Suppressor macrophage treated with lipopolysaccharide for 4 hours (primary cell): ENCODE measurements around the gene DISP3.

Experiments
- DNase-seq: peaks from one replicate; pipeline ENCODE4 v3.0.0-alpha.2; 2020

Gene DISP3

DNA sequence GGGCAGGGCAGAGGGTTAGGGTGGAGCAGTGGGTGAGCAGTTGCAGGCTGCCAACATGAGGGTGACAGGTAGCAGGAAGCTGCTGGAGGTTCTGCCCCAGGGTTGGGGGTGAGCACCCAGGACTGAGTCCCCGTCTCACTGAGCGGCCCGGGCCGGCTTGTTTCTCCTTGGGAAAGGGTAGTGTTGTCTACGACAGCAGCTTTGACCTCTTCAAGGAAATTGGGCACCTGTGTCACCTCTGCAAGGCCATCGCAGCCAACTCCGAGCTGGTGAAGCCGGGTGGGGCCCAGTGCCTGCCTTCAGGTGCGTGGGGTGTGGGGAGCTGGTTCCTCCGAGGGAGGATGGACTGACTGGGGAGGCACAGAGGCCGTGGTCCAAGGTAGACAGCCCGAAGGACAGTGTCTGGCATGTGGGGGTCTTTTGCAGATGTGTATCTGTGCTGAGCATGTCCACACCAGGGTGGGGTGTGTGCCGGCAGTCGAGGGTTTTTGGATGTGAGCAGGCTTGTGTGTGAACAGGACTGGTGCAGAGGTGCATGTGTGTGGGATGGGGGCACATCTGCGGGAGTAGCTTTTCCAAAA lies 51.9 kb downstream of the DISP3 start:
- no peak for DNase-seq

- no peak for DNase-seq
Observed at GRCh38 chr1:11531314-11531870, 52.4 kb downstream of the DISP3 start.

- no peak for DNase-seq
Observed at GRCh38 chr1:11531943-11532342, 53.0 kb downstream of the DISP3 start.

- DNase-seq = no peak
Observed at GRCh38 chr1:11533790-11534787, 55.1 kb downstream of the DISP3 start.

GRCh38 chr1:11534846-11535245 lies 55.9 kb downstream of the DISP3 start:
- no peak for DNase-seq

GRCh38 chr1:11535316-11535715 lies 56.4 kb downstream of the DISP3 start:
- no peak for DNase-seq

DNA sequence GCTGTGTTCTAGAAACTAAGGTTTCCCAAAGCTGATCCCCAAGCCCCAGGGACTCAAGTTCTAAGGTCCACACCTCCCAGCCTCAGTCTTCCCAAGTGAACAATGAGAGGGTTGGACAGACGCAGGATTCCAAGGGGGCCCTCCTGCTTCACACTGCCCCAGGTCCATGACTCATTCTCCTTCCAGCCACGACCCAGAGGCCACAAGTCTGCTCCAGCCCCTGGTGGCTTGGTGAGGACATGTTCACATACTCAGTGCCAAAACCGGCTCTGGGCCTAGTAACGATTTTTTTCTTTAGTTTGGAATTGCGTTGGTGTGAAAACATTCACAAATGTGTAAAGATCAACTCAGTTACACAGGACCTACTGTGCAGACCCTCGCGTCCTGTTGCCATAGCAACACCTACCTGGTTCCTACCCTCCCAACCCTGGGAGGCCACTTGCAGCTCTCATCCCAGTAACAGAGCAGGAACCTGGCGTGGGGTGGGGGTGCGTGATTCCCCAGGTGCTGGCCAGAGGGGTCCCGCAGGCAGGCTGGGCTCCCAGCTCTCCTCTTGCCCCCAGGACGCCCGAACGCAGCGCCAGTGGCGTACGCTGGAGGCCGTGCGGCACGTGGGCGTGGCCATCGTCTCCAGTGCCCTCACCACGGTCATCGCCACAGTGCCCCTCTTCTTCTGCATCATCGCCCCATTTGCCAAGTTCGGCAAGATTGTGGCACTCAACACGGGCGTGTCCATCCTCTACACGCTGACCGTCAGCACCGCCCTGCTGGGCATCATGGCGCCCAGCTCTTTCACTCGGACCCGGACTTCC lies 57.0 kb downstream of the DISP3 start:
- DNase-seq = no peak

DNA sequence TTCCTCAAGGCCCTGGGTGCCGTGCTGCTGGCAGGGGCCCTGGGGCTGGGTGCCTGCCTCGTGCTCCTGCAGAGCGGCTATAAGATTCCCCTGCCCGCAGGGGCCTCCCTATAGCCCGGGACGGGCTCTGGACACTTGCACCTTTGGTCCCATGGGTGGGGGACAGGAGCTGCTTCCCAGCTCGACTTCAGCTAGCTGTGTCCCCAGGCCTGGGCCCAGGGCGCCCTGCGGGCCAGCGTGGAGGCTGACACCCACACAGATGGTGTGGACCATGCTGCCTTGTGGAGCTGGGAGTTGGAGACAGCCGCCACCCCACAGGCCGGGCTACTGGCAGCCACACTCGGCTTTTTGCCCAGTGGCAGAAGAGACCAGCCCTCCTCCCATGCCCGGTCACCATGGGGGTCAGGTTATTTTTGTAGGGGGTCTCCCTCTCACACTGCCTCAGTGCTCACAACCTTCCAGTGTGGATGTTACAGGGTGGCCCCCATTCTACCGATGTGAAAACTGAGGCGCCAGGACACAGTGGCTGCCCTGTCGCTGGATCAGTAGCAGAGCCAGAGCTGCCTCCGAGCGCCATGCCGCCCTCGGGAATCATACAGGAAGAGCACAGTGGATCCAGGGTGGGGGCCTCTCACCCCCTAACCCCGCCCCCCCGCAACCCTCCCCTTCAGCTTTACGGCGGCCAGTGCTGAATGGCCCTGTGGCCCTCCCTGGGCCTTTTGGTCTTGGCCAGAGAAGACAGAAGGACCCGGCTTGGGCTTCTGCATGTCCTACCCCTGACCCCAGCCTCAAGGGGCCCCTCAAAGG lies 57.8 kb downstream of the DISP3 start:
- no peak for DNase-seq

- no peak for DNase-seq
Observed at GRCh38 chr1:11537380-11537764, 58.4 kb downstream of the DISP3 start.

DNA sequence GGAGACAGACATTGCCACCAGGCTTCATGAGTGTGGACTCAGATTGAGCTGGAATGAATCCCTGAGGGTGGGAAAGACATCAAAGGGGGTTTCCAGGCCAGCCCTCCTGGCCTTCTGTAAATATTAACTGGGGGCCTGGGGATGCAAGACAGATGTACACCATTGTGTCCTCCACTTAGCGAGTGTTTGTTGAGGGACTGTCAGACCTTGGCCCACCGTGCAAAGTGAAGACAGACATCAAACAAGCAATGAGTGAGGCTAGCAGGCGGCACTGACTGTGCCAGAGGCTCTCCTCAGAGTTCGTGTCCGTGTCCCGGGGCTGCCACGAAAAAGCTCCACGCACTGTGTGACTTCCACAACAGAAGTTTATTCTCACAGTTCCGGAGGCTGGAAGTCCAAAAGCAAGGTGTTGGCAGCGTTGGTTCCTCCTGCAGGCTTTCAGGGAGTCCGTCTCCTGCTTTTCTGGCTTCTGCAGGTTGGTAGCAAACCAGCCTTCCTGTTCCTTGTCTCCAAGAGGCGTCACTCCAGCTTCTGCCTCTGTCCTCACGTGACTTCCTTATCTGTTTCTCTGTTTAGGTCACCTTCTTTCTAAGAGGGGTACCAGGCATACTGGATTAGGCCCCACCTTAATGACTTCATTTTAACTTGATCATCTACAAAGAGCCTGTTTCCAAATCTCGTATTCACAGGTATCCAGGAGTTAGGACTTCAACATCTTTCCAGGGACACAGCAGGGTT lies 59.1 kb downstream of the DISP3 start:
- no peak for DNase-seq

GRCh38 chr1:11538886-11539285 lies 59.9 kb downstream of the DISP3 start:
- no peak for DNase-seq

DNA sequence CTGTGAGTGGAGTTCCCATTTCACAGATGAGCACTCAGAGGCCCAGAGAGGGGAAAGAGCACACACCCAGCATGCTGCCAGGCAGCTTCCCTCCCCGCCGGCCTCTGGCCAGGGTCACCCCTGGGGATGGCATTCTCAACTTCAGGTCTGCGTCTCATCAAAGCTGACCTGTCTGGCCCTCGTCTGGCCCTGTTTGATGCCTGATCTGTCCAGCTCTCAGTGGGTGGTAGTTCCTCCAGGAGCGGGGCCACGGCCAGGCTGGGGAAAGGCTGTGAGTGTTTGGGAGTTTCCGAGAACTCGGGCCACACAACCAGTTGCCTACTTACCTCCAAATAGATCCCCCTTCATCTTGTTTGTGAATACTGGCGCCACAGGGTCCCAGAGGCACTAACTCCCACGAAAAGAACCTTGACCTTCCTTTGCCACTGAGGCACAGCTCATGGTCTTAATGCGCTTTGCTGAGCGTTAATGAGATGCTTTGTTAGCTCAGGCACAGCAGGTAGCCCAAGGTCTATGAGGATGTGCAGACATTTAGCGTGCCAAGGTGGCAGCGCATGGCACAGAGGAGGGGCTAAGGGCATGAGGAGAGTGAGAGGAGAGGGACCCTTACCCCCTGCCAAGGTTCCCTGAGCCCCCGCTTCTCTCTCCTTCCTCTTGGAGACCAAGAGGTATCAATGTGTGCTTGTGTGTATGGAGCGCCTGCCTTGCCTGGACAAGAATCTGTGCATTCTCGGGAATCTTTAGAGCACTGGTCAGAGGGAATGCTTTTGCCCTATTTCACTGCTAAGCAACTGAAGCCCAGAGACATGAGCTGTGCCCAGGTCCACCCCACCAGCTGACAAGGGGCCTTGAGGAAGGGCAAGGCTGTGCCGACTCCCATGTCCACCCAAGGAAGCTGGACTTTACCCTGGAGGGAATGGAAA lies 61.2 kb downstream of the DISP3 start:
- DNase-seq = no peak

DNA sequence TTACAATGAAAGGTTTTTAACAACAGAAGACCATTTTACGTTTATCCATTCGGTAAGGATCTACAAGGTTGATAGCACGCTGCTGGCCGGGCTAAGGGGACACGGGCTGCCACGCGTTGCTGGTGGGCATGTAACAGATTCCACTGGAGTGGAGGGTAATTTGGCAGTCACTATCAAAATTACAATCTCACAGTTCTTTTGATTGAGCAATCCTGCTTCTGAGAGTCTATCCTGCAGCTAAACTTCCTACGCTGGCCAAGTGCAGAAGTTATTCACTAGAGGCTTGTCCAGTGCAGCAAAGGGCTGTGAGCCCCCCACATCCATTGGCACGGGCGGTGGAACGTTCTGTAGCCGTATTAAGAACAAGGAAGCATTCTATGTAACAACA lies 61.8 kb downstream of the DISP3 start:
- no peak for DNase-seq

DNA sequence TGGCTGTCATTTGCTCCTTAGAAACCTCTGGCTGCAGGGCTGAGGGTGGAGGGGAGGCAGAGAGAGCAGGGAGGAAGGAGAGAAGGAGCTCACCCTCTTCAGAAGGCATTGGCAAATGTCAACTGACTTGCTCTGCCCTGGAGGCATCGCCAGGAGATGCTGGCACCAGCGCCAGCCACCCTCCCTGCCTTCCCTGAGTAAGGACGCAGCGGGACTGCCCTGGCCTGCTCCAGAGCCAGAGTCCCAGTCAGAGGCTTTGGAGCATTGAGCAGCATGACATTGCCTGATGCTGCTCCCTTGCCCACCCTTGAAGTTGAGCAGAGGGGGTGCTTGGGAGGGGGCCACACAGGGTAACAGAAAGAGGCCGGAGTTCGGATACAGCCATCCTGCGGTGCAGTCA lies 62.3 kb downstream of the DISP3 start:
- no peak for DNase-seq

DNA sequence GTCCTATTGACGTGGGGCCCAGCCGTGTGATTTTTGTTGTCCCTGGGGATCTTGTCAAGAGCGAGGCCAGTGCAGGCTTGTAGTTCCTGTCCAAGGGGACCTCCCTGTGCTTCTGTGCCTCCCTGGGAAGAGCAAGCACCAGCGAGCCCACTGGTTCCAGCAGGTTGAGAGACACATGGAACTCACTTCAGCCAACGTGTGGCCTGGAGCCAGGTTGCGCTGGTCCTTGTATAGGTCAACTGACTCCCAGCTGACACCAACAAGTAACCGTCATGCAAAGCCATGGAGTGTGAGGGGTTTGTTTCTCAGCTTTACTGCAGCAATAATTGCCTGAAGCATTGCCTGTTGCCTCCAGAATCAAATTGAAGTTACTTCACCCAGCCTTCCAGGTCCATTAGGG lies 63.0 kb downstream of the DISP3 start:
- DNase-seq = no peak

- DNase-seq = no peak
Observed at GRCh38 chr1:11543392-11543791, 64.4 kb downstream of the DISP3 start.

DNA sequence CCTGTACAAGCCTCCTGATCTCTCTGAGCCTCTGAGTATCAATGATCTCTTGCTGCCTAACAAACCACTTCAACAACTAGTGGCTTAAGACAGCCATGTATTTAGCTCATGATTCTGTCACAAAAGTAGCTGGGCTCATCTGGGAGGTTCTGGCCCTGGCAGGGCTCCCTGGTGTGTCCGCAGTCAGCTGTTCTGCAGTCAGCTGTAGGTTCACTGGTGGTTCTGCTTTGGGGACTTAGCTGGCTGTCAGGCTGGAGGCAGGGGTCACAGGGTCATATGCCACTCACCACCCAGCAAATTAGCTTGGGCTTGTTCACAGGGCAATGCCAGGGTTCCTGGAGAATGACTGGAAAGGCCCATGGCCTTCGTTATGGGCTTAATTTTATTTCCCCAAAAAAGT lies 64.8 kb downstream of the DISP3 start:
- DNase-seq = no peak

- DNase-seq = no peak
Observed at GRCh38 chr1:11546456-11546855, 67.5 kb downstream of the DISP3 start.

DNA sequence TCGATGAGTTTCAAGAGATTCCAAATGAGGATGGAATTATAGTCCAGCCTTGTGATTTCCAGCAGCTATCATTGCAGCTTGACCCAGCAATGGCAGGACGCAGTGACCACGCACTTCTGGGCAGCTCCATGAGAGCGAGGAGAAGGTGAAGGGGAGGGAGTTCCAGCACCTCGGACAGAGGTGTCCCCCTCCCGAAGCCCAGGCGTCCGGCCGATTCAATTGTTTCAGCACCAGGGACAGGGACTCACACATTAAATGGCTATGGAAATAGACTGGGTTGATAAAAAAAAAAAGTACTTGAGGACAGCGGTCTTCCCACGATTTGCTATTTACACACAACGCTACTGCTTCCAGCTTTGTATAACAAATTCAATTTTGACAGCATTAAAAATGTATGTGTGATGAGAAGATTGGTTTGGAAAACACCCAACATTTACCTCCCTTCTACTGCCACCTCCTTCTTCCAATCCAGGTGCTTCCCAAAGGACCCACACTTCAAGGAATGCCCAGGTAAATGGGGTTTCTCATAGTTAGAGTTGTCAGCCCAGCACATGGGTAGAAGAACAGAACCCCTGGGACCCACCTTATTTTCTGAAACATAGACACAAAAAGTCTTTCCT lies 71.8 kb downstream of the DISP3 start:
- DNase-seq = peak; percentile 52

GRCh38 chr1:11558276-11558675 lies 79.3 kb downstream of the DISP3 start:
- DNase-seq = peak; percentile 15
